ENCODE data around the gene PLOD1. TPM values are rescaled to one million over a fixed set of nuclear protein-coding genes. Genes with fewer than 3 reads are reported as not detected.

The PLOD1 gene
- total RNA-seq, 1 experiment from 2014 or later, result 107 TPM

Other genes with a start within 250 kb of the PLOD1 start
- 0.86 and 0.97 TPM in 2 replicates for gene DRAXIN, start 243.0 kb upstream of the PLOD1 start, total RNA-seq (2014; rRNA removed; shearing (Covaris generic))
- 42.4 and 42.9 TPM in 2 replicates for gene AGTRAP, start 198.6 kb upstream of the PLOD1 start, total RNA-seq (2014; rRNA removed; shearing (Covaris generic))
- not detected in 2 replicates for gene C1orf167, start 172.5 kb upstream of the PLOD1 start, total RNA-seq (2014; rRNA removed; shearing (Covaris generic))
- 4.7 and 8.6 TPM in 2 replicates for gene MTHFR, start 128.8 kb upstream of the PLOD1 start, total RNA-seq (2014; rRNA removed; shearing (Covaris generic))
- gene CLCN6, start 128.5 kb upstream of the PLOD1 start, total RNA-seq (2014; rRNA removed; shearing (Covaris generic)), result 12.4 TPM in 2 replicates
- gene NPPA, start 86.9 kb upstream of the PLOD1 start, total RNA-seq (2014; rRNA removed; shearing (Covaris generic)), result not detected in 2 replicates
- 38.6 and 78.9 TPM in 2 replicates for gene NPPB, start 75.8 kb upstream of the PLOD1 start, total RNA-seq (2014; rRNA removed; shearing (Covaris generic))
- 67.3 and 87.1 TPM in 2 replicates for gene KIAA2013, start 8.3 kb upstream of the PLOD1 start, total RNA-seq (2014; rRNA removed; shearing (Covaris generic))
- gene MFN2, start 45.7 kb downstream of the PLOD1 start, total RNA-seq (2014; rRNA removed; shearing (Covaris generic)), result 79.4 and 86.0 TPM in 2 replicates
- gene MIIP, start 84.8 kb downstream of the PLOD1 start, total RNA-seq (2014; rRNA removed; shearing (Covaris generic)), result 60.1 and 65.6 TPM in 2 replicates
- 13.4 and 16.4 TPM in 2 replicates for gene TNFRSF8, start 128.6 kb downstream of the PLOD1 start, total RNA-seq (2014; rRNA removed; shearing (Covaris generic))
- gene TNFRSF1B, start 232.3 kb downstream of the PLOD1 start, total RNA-seq (2014; rRNA removed; shearing (Covaris generic)), result 3.1 and 3.7 TPM in 2 replicates